ENCODE results near the gene CPB2. TPM values are rescaled to one million over a fixed set of nuclear protein-coding genes. Genes with fewer than 3 reads are reported as not detected.

The CPB2 gene
- total RNA-seq, 2 donors from 2014 or later: 1.8 TPM; not detected in 1

- no peak for TF ChIP-seq POLR2A (IDR thresholded peaks at IDR 0.05)
- no peak for TF ChIP-seq CTCF (IDR thresholded peaks at IDR 0.05)
- Histone ChIP-seq H3K4me1 (peaks cover 27% of the 10 kb centered on the region), H3K4me3 (peak overlapping the region; percentile 69 to 89), H3K27ac (peak overlapping the region; percentile 12 to 94 (median 84)), H3K27me3 (peaks cover 0 to 4% of the 10 kb centered on the region in 2 donors), H3K9me3 (no peaks in the 10 kb centered on the region), H3K36me3 (replicated peaks in 1 of 2; ENCODE audit: insufficient read depth in 1 of 2, low read depth in 2 of 2) (no peaks in the 10 kb centered on the region)
- peak; percentile 12 for ATAC-seq
- intact Hi-C loops (cut with DNase I): loop anchor here (10.0 kb wide), 1 partner anchor 73 kb away; no protein-coding TSS in a partner anchor
- WGBS, 2 donors: 1% methylated on average over 7 of the region's 7 CpGs
- DNase-seq: no peak
These were observed 52.9 kb downstream of the CPB2 start for GRCh38 chr13:46051968-46052318.

GRCh38 chr13:46050771-46051170, 54.1 kb downstream of the CPB2 start:
- Histone ChIP-seq H3K36me3 (replicated peaks in 1 of 2; ENCODE audit: insufficient read depth in 1 of 2, low read depth in 2 of 2) (no peaks in the 10 kb centered on the region), H3K4me1 (peaks cover 27% of the 10 kb centered on the region), H3K9me3 (no peaks in the 10 kb centered on the region), H3K27me3 (no peaks in the 10 kb centered on the region), H3K27ac (no peak overlapping the region), H3K4me3 (no peak overlapping the region)
- no peak for TF ChIP-seq CTCF (IDR thresholded peaks at IDR 0.05)
- ATAC-seq: no peak
- intact Hi-C loops (cut with DNase I): loop anchor here (10.0 kb wide), 1 partner anchor 74 kb away; no protein-coding TSS in a partner anchor
- no peak for DNase-seq

GRCh38 chr13:46045424-46045823, 59.4 kb downstream of the CPB2 start:
- ATAC-seq (no peak), DNase-seq (no peak)
- Histone ChIP-seq H3K36me3 (replicated peaks in 1 of 2; ENCODE audit: insufficient read depth in 1 of 2, low read depth in 2 of 2) (peaks cover 0 to 4% of the 10 kb centered on the region in 2 donors), H3K4me3 (no peak overlapping the region), H3K9me3 (no peaks in the 10 kb centered on the region), H3K27me3 (no peaks in the 10 kb centered on the region), H3K4me1 (peaks cover 12% of the 10 kb centered on the region), H3K27ac (no peak overlapping the region)
- TF ChIP-seq POLR2A (IDR thresholded peaks at IDR 0.05) (no peak), CTCF (IDR thresholded peaks at IDR 0.05) (no peak)
- intact Hi-C loops (cut with DNase I): no loop called here
- 33 to 34% methylated on average over 2 of the region's 2 CpGs for WGBS, 2 donors

GRCh38 chr13:46043647-46044046, 61.2 kb downstream of the CPB2 start:
- no peaks in the 10 kb centered on the region for H3K9me3 ChIP-seq
- WGBS, 2 donors: 85 to 88% methylated on average over 5 of the region's 5 CpGs
- no peak overlapping the region for H3K27ac ChIP-seq
- no peak for ATAC-seq
- intact Hi-C loops (cut with DNase I): no loop called here
- peaks cover 0 to 6% of the 10 kb centered on the region in 2 donors for H3K36me3 ChIP-seq (replicated peaks in 1 of 2; ENCODE audit: insufficient read depth in 1 of 2, low read depth in 2 of 2)
- DNase-seq: no peak
- TF ChIP-seq CTCF (IDR thresholded peaks at IDR 0.05) (no peak), POLR2A (IDR thresholded peaks at IDR 0.05) (no peak)
- H3K4me1 ChIP-seq: peaks cover 5% of the 10 kb centered on the region
- H3K27me3 ChIP-seq: no peaks in the 10 kb centered on the region
- H3K4me3 ChIP-seq: no peak overlapping the region

- H3K36me3 ChIP-seq (replicated peaks in 1 of 2; ENCODE audit: insufficient read depth in 1 of 2, low read depth in 2 of 2): peaks cover 0 to 8% of the 10 kb centered on the region in 2 donors
- no peak overlapping the region for H3K4me3 ChIP-seq
- peaks cover 5% of the 10 kb centered on the region for H3K4me1 ChIP-seq
- intact Hi-C loops (cut with DNase I): no loop called here
- 93 to 95% methylated on average over 4 of the region's 4 CpGs for WGBS, 2 donors
- TF ChIP-seq CTCF (IDR thresholded peaks at IDR 0.05) (no peak), POLR2A (IDR thresholded peaks at IDR 0.05) (no peak)
- DNase-seq (no peak), ATAC-seq (no peak)
- no peaks in the 10 kb centered on the region for H3K9me3 ChIP-seq
- H3K27ac ChIP-seq: no peak overlapping the region
- H3K27me3 ChIP-seq: no peaks in the 10 kb centered on the region
These were observed 63.4 kb downstream of the CPB2 start for GRCh38 chr13:46041419-46041839.
